ENCODE data around the gene MRPL36. TPM values are rescaled to one million over a fixed set of nuclear protein-coding genes. Genes with fewer than 3 reads are reported as not detected.
"Not testable (repeated sequence)": the region's sequence is repeated elsewhere in the genome, so short reads cannot be mapped to it uniquely, and the experiment has no call there.

Gene MRPL36
- total RNA-seq, 1 donor from 2014 or later = 25.1 TPM

DNA sequence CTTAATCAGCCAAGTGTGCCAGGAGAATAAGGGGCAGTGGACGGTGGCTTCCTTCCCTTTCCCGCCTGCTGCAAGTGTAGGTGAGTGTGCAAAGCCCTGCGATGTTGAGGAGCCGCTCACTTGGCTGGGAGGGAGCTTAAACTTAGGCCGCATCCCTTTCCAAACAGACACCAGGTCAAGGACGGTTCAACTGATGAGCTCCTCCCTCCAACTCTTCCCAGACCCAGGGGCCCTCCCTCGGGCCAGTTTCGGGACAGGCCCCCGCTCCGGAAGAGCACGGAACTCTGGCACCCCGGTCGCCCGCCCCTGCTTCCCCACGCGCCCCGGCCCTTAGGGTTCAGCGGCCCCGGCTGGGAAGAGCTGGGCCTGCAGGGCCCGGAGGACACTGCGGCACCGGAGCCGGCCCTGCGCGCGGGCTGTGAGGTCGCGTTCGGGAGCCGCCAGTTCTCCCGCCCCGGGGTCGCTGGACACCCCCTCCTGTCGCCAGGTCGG lies 481 bp downstream of the MRPL36 start:
- TF ChIP-seq, protein P1, sequence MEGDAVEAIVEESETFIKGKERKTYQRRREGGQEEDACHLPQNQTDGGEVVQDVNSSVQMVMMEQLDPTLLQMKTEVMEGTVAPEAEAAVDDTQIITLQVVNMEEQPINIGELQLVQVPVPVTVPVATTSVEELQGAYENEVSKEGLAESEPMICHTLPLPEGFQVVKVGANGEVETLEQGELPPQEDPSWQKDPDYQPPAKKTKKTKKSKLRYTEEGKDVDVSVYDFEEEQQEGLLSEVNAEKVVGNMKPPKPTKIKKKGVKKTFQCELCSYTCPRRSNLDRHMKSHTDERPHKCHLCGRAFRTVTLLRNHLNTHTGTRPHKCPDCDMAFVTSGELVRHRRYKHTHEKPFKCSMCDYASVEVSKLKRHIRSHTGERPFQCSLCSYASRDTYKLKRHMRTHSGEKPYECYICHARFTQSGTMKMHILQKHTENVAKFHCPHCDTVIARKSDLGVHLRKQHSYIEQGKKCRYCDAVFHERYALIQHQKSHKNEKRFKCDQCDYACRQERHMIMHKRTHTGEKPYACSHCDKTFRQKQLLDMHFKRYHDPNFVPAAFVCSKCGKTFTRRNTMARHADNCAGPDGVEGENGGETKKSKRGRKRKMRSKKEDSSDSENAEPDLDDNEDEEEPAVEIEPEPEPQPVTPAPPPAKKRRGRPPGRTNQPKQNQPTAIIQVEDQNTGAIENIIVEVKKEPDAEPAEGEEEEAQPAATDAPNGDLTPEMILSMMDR (IDR thresholded peaks at IDR 0.05) = no peak
- Histone ChIP-seq H3K27me3 (ENCODE audit: low read depth) (no peaks in the 10 kb centered on the region), H3K9me3 (no peaks in the 10 kb centered on the region), H3K4me3 (peak overlapping the region; percentile 100), H3K36me3 (peaks cover 35% of the 10 kb centered on the region), H3K27ac (peak overlapping the region; percentile 89), H3K4me1 (peaks cover 16% of the 10 kb centered on the region)
- no peak for DNase-seq
- intact Hi-C loops (cut with DNase I) = no loop called here
- ATAC-seq = peak; percentile 38 to 40

GRCh38 chr5:1798589-1798988 lies 1.0 kb downstream of the MRPL36 start:
- Histone ChIP-seq H3K27ac (peak overlapping the region; percentile 89), H3K36me3 (peaks cover 29% of the 10 kb centered on the region), H3K4me3 (peak overlapping the region; percentile 100), H3K4me1 (peaks cover 16% of the 10 kb centered on the region)
- H3K9me3 ChIP-seq; DNase-seq; H3K27me3 ChIP-seq (ENCODE audit: low read depth); ATAC-seq; intact Hi-C loops (cut with DNase I): not testable (repeated sequence)

DNA sequence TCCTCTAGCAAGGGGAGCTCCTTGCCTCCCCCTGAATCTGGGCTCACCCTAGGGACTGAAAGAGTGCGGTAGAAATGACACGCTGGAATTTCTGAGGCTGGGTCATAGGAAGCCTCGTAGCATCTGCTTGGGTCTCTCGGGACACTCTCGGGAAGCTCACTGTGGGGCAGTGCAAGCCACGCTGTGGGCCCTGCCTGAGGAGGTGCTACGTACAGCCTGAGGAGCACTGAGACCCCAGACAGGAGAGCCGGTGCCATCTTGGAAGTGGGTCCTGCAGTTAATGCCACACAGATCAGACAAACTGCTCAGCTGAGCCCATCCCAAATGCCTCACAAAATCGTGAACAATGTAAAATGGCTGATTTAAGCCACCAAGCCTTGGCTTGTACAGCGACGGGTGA lies 1.8 kb downstream of the MRPL36 start:
- intact Hi-C loops (cut with DNase I) = no loop called here
- H3K4me3 ChIP-seq = no peak overlapping the region
- no peak for DNase-seq

DNA sequence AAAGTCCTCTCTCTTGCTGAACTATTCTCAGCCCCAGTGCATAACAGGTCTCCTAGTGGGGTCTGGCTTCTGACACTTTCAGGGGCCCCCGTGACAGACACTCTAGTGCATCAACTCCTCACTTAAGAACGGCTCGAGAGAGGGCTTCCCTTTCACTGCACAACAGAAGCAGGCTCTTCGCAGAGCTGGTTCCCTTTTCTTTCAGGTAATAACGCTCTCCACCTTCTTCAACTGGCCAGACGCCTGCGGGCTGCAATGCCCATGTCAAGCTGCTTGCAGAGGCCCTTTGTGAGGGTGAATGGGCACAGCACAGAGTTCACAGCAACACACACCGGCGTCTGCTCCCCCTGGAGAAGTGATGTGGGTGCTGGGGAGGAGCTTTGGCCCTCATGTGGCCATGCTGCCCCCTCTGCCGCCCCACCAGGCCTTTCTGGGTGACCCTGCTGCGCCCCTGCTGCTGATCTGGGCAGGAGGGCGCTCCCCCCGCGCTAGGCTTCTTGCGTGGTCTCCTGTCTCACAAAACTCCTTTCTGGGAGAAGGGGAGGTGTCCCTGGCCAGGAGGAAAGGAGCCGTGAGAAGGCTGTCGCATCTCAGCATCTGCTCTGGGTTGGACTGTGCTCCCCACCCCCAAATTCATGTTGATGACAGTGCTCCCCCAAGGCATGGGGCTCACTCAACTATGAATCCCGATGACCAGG lies 2.4 kb downstream of the MRPL36 start:
- intact Hi-C loops (cut with DNase I) = no loop called here
- peaks cover 19% of the 10 kb centered on the region for H3K36me3 ChIP-seq
- H3K27ac ChIP-seq = no peak overlapping the region
- DNase-seq = no peak
- H3K4me1 ChIP-seq = peaks cover 14% of the 10 kb centered on the region
- no peaks in the 10 kb centered on the region for H3K27me3 ChIP-seq (ENCODE audit: low read depth)
- TF ChIP-seq, protein P1 (IDR thresholded peaks at IDR 0.05) = no peak
- no peak for ATAC-seq
- no peaks in the 10 kb centered on the region for H3K9me3 ChIP-seq
- no peak overlapping the region for H3K4me3 ChIP-seq

More for the DNA sequence above, 1.8 kb downstream of the MRPL36 start:
- H3K36me3 ChIP-seq = peaks cover 22% of the 10 kb centered on the region
- no peaks in the 10 kb centered on the region for H3K27me3 ChIP-seq (ENCODE audit: low read depth)
- no peak for ATAC-seq
- H3K27ac ChIP-seq = no peak overlapping the region
- peaks cover 16% of the 10 kb centered on the region for H3K4me1 ChIP-seq
- TF ChIP-seq, protein P1 (IDR thresholded peaks at IDR 0.05) = no peak
- no peaks in the 10 kb centered on the region for H3K9me3 ChIP-seq

- TF ChIP-seq, protein P1 (IDR thresholded peaks at IDR 0.05) = no peak
- no peaks in the 10 kb centered on the region for H3K27me3 ChIP-seq (ENCODE audit: low read depth)
- H3K36me3 ChIP-seq = peaks cover 19% of the 10 kb centered on the region
- peaks cover 8% of the 10 kb centered on the region for H3K4me1 ChIP-seq
- no peak overlapping the region for H3K27ac ChIP-seq
- no peak overlapping the region for H3K4me3 ChIP-seq
- ATAC-seq (no peak), DNase-seq (no peak)
- intact Hi-C loops (cut with DNase I) = no loop called here
- H3K9me3 ChIP-seq = no peaks in the 10 kb centered on the region
Observed at GRCh38 chr5:1796371-1797102, 3.1 kb downstream of the MRPL36 start.

GRCh38 chr5:1795931-1796330 lies 3.7 kb downstream of the MRPL36 start:
- Histone ChIP-seq H3K36me3 (peaks cover 19% of the 10 kb centered on the region), H3K27ac (no peak overlapping the region), H3K4me3 (no peak overlapping the region), H3K9me3 (no peaks in the 10 kb centered on the region), H3K4me1 (peaks cover 8% of the 10 kb centered on the region), H3K27me3 (ENCODE audit: low read depth) (no peaks in the 10 kb centered on the region)
- ATAC-seq = no peak
- TF ChIP-seq, protein P1 (IDR thresholded peaks at IDR 0.05) = no peak
- DNase-seq = no peak
- intact Hi-C loops (cut with DNase I) = no loop called here

Measured in lower lobe of right lung (tissue), 2 donors.